HEK293T (cell line): Measurements from ENCODE around the gene DYNC2I2.

Source experiments
- ARNT ChIP-seq: fragments of 450-650 bp; IDR thresholded peaks from 2 replicates; pipeline ENCODE4 v1.6.1; 2017; ENCODE audit warnings: mild to moderate bottlenecking
- FOXK2 ChIP-seq: fragments of 450-650 bp; IDR thresholded peaks from 2 replicates; pipeline ENCODE4 v1.6.1; 2016; ENCODE audit warnings: mild to moderate bottlenecking
- HDGF ChIP-seq: fragments of 450-650 bp; IDR thresholded peaks from 2 replicates; pipeline ENCODE4 v1.6.1; 2017; ENCODE audit warnings: antibody characterized with exemption, borderline replicate concordance
- LEF1 ChIP-seq: fragments of 450-650 bp; IDR thresholded peaks from 2 replicates; pipeline ENCODE4 v1.6.1; 2017; ENCODE audit warnings: mild to moderate bottlenecking, borderline replicate concordance
- NFRKB ChIP-seq: fragments of 450-650 bp; IDR thresholded peaks from 2 replicates; pipeline ENCODE4 v1.6.1; 2016; ENCODE audit warnings: mild to moderate bottlenecking, moderate library complexity
- SP1 ChIP-seq: fragments of 450-650 bp; IDR thresholded peaks from 2 replicates; pipeline ENCODE4 v1.6.1; 2017
- SUZ12 ChIP-seq: fragments of 450-650 bp; IDR thresholded peaks from 2 replicates; pipeline ENCODE4 v1.6.1; 2016; ENCODE audit warnings: mild to moderate bottlenecking
- TARDBP ChIP-seq: fragments of 450-650 bp; IDR thresholded peaks from 2 replicates; pipeline ENCODE4 v1.6.1; 2016

DNA sequence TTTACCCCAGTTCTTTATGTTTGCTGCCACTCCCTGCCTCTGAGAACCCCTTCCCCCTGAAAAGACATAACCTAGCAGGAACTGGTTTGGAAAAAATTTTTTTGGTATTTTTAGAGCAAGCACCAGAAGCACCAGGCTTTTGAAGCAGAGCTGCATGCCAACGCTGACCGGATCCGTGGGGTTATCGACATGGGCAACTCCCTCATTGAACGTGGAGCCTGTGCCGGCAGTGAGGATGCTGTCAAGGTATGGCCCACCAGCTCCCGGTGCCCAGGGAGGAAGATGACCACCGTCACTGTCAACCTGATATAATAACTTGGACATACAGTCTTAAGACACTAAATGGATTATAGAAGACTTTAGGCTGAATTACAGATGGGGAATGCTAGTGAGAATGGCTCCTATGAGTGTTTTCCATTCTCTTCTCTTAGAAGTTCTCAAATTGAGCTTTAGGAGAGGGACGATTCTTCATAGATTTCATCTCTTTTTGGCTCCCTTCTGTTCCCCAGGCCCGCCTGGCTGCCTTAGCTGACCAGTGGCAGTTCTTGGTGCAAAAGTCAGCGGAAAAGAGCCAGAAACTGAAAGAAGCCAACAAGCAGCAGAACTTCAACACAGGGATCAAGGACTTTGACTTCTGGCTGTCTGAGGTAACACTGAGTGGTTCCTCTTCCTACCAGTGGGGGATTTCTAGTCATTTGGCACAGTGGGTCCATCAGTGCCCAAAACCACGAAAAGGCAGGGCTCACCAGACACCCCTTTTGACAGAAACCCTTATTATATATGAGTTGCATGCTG is 44.9 kb downstream of the DYNC2I2 start:
- no peak for TF ChIP-seq HDGF
- no peak for TF ChIP-seq TARDBP
- TF ChIP-seq FOXK2 = no peak
- no peak for TF ChIP-seq LEF1
- TF ChIP-seq ARNT = no peak
- no peak for TF ChIP-seq SUZ12
- no peak for TF ChIP-seq NFRKB
- no peak for TF ChIP-seq SP1
